IPS-18a (cell line): ENCODE measurements around the gene OPCML.

Experiments used
- H3K27ac ChIP-seq: one replicate; pipeline ENCODE4 v1.5.1; 2013; ENCODE audit warnings: low read length
- H3K27me3 ChIP-seq: one replicate; pipeline ENCODE4 v1.6.1; 2013; ENCODE audit warnings: mild to moderate bottlenecking, low read length; ENCODE audit not compliant: control insufficient read depth, insufficient read depth
- H3K36me3 ChIP-seq: one replicate; pipeline ENCODE4 v1.6.1; 2013; ENCODE audit warnings: low read depth, low read length; ENCODE audit not compliant: control insufficient read depth
- H3K4me1 ChIP-seq: one replicate; pipeline ENCODE4 v1.6.1; 2013; ENCODE audit warnings: low read depth, low read length; ENCODE audit not compliant: control insufficient read depth
- H3K4me3 ChIP-seq: one replicate; pipeline ENCODE4 v1.5.1; 2013; ENCODE audit warnings: low read length
- H3K9ac ChIP-seq: one replicate; pipeline ENCODE4 v1.6.1; 2013; ENCODE audit warnings: mild to moderate bottlenecking, low read length, moderate library complexity
- H3K9me3 ChIP-seq: one replicate; pipeline ENCODE4 v1.6.1; 2013; ENCODE audit warnings: low read depth, low read length; ENCODE audit not compliant: control insufficient read depth

Gene OPCML

DNA sequence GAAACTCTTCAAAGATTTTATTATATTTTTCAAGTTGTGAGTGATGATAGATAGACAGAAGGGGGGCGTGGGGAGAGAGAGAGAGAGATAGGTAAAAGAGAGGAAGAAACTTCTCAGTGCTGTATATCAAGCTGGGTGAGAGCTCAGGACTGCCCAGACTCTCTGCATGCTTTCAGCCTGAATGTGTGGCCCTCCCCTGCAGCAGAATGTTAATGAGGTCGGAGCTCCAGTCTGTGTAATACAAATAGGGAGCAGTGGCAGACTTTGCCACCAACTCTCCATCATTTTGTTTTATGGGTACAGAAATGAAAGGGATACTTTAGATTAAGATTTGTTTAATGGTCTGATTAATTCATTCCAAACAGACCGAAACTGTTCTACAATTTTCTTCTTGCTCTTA is 752.8 kb downstream of the OPCML start:
- Histone ChIP-seq H3K9ac (no peak overlapping the region), H3K36me3 (no peaks in the 10 kb centered on the region), H3K4me1 (peaks cover 25% of the 10 kb centered on the region), H3K4me3 (no peak overlapping the region), H3K9me3 (no peaks in the 10 kb centered on the region), H3K27me3 (peaks cover 4% of the 10 kb centered on the region), H3K27ac (no peak overlapping the region)

DNA sequence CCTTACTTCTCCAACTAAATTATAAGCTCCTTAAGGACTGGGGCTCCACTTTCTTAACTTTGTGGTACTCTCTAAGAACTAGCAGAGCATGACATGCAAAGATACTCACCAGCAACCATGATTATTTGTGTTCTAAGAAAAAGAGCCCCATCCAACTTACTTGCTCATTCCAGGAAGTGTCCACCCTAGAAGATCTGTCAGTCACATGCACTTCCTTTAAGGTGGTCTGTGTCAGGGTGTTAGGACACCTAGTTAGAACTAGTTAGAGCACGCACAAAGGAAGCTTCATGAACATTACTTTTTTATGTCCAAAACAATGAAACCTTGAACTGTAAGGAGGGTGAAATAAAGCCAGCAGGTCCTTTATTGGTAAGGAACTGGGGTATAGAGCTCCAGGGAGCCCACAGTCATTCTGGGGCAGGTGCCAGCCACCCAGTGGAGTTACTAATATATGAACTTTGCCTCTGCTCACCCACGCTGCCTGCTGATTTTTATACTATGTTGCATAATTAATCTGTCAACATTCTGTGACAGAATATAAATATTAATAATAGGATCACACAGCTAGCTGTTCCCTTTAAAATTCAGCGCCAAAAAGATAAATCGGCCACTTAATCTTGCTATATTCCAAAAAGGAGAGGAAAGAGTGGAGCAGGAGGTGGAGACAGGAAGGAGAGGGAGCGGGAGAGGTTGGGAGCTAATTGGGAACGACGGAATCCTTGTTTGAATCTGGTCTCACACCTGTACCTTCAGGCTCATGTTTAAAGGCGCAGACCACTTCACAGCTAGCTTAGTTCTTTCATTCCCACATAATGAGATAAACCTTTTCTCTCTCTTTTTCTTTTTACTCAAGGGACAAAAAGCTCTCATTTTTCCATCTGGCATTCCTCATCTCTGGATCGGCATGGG is 755.0 kb downstream of the OPCML start:
- Histone ChIP-seq H3K27me3 (peaks cover 4% of the 10 kb centered on the region), H3K9me3 (no peaks in the 10 kb centered on the region), H3K36me3 (no peaks in the 10 kb centered on the region), H3K4me3 (no peak overlapping the region), H3K9ac (no peak overlapping the region), H3K4me1 (peaks cover 34% of the 10 kb centered on the region), H3K27ac (no peak overlapping the region)

DNA sequence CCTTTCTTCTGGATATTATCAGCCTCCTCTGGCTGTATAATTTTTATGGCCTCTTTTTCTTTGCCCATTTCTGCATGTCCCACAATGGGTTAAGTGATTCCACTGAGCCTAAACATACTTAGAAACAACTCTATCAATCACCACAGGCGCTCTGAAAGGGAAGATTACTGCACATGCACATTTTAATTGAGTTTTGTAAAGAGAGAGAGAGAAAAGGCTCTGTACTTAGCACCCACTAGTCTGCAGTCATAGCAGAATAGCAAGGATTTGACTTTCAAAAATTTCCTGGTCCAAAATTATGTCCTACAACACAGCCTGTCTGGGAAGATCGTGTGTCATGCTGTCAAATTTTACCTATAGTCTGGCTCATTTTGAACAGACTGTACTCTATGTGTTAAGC is 758.5 kb downstream of the OPCML start:
- Histone ChIP-seq H3K9ac (no peak overlapping the region), H3K4me1 (peaks cover 35% of the 10 kb centered on the region), H3K27me3 (peaks cover 4% of the 10 kb centered on the region)

DNA sequence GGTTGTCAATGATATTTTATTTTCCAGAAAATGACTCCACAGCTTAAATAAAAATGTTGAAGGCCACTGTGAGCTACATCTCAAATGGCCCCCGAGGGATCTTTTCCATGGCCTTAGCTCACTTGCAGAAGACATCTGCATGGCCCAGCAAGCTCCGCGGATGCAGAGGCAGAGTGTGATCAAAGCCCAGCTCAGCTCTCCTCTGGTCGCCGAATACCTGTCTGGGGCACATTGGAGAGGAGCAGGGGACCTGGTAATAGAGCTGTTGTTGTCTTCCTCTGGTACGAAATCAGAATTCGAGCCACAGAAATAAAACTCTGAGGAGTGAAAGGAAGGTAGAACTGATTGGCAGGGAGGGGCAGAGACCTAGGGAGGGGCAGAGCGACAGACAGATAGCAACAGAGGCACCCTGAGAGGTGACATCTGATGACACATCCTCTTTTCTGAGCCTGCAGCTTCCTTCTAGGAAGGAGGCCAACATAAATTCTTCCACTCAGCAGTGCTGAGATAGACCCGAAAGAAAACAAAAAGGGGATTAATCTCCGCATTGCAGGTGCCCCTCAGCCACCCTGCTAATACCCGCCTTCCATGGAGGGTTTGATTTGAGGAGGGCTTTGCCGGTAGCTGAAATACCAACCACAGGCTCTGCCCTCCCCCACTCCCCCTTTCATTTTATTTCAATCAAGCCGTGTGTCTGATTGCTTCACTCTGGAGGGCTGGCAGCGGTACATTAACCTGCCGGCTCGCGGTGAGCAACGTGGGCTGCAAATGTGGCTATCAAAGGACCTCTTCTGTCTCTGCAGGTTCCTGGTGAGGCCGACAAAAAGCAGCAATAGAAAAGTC is 759.4 kb downstream of the OPCML start:
- no peak overlapping the region for H3K4me3 ChIP-seq
- H3K9ac ChIP-seq = no peak overlapping the region
- H3K9me3 ChIP-seq = no peaks in the 10 kb centered on the region
- H3K27me3 ChIP-seq = peaks cover 4% of the 10 kb centered on the region
- no peaks in the 10 kb centered on the region for H3K36me3 ChIP-seq
- no peak overlapping the region for H3K27ac ChIP-seq
- peaks cover 30% of the 10 kb centered on the region for H3K4me1 ChIP-seq

More for the DNA sequence above, 758.5 kb downstream of the OPCML start:
- Histone ChIP-seq H3K27ac (no peak overlapping the region), H3K36me3 (no peaks in the 10 kb centered on the region), H3K4me3 (no peak overlapping the region), H3K9me3 (no peaks in the 10 kb centered on the region)

DNA sequence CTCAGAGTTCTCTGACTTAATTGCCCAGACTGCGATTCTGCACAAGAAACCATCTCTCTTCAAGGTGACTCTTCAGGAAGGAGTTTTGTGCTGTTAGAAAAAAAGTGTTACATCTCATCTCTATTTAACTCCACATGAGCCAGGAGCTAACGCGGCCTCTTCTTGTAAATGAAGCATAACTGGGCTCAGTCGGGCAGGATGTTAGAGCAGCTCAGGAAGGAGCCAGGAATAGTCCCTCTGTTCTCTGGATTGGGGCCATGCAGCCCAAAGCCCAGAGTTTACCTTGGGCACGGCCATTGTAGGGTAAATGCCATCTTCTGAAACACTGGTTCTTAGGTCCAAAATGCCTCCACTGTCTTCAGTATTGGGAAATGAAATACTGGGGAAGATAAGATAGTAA is 760.6 kb downstream of the OPCML start:
- Histone ChIP-seq H3K36me3 (no peaks in the 10 kb centered on the region), H3K9me3 (no peaks in the 10 kb centered on the region), H3K27ac (no peak overlapping the region), H3K27me3 (peaks cover 4% of the 10 kb centered on the region), H3K4me1 (peaks cover 27% of the 10 kb centered on the region), H3K4me3 (no peak overlapping the region), H3K9ac (no peak overlapping the region)

DNA sequence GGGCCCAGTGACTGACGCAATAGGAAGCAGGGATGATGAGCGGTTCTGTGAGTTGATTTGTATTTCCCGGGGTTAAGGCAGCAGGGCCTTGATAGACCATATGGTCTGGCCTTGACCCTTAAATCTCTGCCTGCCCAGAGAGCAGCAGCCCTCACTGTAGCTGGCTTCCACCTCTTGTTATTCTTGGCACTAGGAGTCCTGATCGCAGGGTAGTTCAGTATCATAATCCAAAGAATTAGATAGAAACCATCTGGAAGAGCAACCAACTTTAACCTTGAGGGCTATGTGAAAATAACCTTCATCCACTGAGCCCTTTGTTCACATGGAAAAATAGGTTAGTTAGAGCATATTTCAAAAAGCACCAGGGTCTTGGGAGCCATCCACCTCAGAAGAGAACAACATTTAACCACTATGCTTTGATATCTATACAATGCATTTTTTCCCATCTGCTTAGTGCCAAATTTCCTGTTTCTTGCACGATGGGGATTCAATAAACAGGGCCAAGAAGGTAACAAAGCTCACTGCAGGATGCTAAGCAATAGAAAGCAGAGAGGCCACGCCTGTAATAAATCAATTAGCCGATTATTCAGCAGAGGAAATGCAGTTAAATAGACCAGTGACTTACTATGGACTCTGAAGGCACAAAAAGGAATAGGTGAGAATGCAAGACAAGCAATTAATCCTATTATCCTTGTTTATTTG is 761.3 kb downstream of the OPCML start:
- Histone ChIP-seq H3K9ac (no peak overlapping the region), H3K27ac (no peak overlapping the region), H3K27me3 (peaks cover 4% of the 10 kb centered on the region), H3K9me3 (no peaks in the 10 kb centered on the region), H3K4me3 (no peak overlapping the region), H3K4me1 (peaks cover 27% of the 10 kb centered on the region), H3K36me3 (no peaks in the 10 kb centered on the region)

DNA sequence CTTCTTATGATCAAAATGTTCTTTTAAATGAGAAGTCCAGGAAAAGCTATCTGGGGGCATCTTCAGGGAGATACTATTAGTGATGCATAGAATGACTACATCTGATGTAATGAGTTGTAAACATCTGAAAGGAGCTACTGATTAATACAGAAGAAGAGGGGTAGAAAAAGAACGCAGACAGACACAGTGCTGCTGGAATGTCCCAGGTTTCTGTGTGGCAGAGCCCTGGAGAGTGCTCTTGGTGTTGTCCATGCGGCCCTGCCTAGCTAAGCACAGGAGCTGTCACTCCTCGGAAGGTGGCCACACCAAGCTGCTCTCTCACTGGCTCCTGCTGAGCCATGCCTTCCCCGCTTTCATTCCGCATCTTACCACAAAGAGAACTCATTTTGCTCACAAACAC is 768.8 kb downstream of the OPCML start:
- H3K9ac ChIP-seq = no peak overlapping the region
- H3K36me3 ChIP-seq = no peaks in the 10 kb centered on the region
- no peak overlapping the region for H3K27ac ChIP-seq
- no peaks in the 10 kb centered on the region for H3K4me1 ChIP-seq
- H3K27me3 ChIP-seq = no peaks in the 10 kb centered on the region
- no peak overlapping the region for H3K4me3 ChIP-seq
- H3K9me3 ChIP-seq = no peaks in the 10 kb centered on the region

DNA sequence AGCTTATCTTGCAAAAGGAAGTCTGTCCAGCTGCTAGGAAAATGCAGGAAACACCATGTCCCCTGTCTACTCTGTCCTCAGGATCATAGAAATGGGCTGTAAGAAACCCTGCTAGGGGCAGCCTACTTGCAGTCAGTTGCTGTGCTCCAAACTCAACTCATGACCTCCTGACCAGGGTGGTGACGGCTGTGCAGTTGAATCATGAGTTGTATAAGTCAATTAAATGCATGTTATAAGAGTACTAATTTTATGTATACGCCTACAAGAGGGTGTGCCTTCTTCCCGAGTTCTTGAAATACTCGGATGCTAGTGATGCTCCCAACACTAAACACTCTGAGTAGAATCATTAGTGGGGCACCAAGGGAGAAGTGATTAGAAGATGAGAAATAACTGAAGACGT is 776.4 kb downstream of the OPCML start:
- H3K27me3 ChIP-seq = no peaks in the 10 kb centered on the region
- no peak overlapping the region for H3K4me3 ChIP-seq

DNA sequence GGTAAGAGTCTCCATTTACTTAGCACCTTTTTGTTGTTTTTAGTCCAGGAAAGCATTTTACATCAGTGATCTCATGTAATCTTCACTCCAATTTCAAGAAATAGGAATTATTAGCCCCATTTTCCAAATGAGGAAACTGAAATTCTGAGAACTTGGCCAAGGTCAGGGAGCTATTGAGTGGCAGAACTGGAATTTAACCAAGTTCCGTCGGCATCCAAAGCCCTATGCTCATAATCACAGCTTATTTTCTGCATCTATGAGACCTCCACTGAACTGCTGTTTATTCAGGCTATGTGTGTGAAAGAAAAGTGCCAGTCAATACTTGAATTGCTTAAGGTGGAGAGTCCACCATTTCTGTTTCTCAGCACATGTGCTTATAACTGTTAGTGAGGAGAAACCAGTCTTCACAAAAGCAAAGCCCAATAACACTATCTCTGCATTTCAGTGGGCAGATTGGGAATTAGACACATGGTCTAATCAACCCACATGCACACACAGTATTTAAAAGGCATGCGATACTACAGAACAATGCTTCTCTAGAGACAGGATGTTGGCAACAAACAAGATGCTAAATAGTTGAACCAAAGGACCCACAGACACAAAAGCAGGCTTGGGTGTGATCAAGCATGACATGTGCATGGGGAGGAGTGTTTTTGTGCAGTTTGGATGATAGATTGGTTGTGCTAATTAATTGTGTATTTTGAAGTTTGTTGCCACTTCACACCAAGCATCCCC is 780.6 kb downstream of the OPCML start:
- H3K9ac ChIP-seq = no peak overlapping the region
- no peaks in the 10 kb centered on the region for H3K9me3 ChIP-seq
- peaks cover 4% of the 10 kb centered on the region for H3K4me1 ChIP-seq
- no peaks in the 10 kb centered on the region for H3K36me3 ChIP-seq
- H3K27me3 ChIP-seq = no peaks in the 10 kb centered on the region
- H3K27ac ChIP-seq = no peak overlapping the region
- H3K4me3 ChIP-seq = no peak overlapping the region

More for the DNA sequence above, 776.4 kb downstream of the OPCML start:
- Histone ChIP-seq H3K4me1 (peaks cover 4% of the 10 kb centered on the region), H3K9ac (no peak overlapping the region), H3K36me3 (no peaks in the 10 kb centered on the region), H3K27ac (no peak overlapping the region), H3K9me3 (no peaks in the 10 kb centered on the region)

DNA sequence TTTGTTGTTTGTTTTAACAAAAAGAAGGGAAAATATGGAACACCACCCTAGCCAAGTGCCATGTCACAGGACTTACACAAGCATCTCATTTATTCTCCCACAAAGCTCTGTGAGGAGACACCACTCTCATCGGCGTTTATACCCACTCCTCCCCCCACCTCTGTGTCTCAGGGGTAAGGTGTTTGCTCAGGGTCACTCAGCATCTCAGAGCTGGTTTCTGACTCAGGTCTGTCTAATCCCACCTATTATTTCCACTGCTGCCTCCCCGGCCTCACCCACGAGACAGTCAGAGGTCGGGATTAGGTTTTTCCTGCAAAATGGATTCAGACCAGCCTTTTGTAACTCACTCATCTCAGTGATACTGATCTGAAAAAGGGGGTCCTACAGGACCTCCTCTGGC is 786.0 kb downstream of the OPCML start:
- Histone ChIP-seq H3K36me3 (no peaks in the 10 kb centered on the region), H3K27ac (no peak overlapping the region), H3K27me3 (no peaks in the 10 kb centered on the region), H3K9me3 (no peaks in the 10 kb centered on the region), H3K9ac (no peak overlapping the region), H3K4me1 (no peaks in the 10 kb centered on the region), H3K4me3 (no peak overlapping the region)

DNA sequence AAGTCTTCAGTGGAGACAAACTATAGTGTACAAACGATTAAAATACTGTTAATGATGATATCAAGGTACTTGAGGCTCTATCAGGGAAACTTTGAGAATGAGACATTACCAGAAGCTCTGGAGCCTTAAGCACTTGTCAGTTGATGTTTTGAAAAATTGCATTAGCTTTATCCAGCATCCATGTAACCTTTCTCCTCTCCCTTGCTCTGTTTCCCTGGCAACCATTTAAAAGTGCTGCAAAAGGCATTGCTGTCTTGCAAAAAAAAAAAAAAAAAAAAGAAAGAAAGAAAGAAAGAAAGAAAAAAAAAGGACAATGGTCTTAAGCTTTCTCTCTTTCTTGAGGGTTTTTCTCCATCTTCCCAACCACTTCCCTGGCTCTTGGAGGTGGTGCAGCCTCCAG is 787.0 kb downstream of the OPCML start:
- no peak overlapping the region for H3K4me3 ChIP-seq
- no peak overlapping the region for H3K27ac ChIP-seq
- H3K9me3 ChIP-seq = no peaks in the 10 kb centered on the region
- no peaks in the 10 kb centered on the region for H3K4me1 ChIP-seq
- no peak overlapping the region for H3K9ac ChIP-seq
- no peaks in the 10 kb centered on the region for H3K27me3 ChIP-seq
- H3K36me3 ChIP-seq = no peaks in the 10 kb centered on the region
